Stimulated activated CD8-positive, alpha-beta memory T cell treated with anti-CD3 and anti-CD28 coated beads, Interleukin-4, amount 100 ng/mL, for 1 hour (primary cell): ENCODE data around the gene BEAN1.

ENCODE experiments used
- DNase-seq, 2 donors: peaks; one replicate each; pipeline ENCODE4 v3.0.0-alpha.2; 2020; ENCODE audit warnings: low read depth in 2 of 2, low spot score in 1 of 2

BEAN1 gene

DNA sequence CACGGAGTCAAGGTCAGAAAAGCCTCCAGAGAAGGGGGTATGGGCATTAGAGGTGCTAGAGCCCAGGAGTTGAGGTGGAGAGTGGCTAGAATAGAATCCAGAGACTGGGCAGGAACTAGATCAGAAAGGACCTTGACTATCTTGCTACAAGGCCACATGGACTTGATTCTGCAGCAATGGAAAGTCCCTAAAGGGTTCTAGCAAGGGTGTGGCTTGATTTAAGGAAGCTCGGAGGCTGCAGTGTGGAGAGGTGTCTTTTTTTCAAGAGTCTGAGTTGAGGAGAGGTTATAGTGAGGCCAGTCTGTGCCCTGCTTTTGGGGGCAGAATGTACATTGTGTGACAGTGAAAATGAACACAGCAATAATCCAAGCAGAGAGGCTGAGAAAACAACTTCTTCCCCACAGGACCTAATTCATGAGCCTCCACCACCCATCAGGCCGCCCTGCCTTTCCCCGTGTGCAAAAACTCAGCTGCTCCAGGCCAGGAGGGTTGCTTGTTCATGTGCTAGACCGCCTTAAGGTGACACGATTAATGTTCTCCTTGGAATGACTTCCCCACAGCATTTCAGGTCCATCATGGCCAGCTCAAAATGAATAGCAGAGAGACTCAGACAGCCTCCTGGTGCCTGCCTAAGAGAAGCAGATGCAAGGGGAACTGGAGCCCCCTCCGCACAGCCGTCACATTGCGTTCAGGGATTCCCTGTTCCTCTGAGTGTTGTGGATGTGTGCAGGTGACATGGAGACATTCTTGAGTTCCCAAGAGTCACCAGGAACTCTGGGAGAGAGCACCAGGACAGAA lies 8.7 kb upstream of the BEAN1 start:
- no peak for DNase-seq

- DNase-seq = no peak
Measured at GRCh38 chr16:66419527-66419926, 7.6 kb upstream of the BEAN1 start.

DNA sequence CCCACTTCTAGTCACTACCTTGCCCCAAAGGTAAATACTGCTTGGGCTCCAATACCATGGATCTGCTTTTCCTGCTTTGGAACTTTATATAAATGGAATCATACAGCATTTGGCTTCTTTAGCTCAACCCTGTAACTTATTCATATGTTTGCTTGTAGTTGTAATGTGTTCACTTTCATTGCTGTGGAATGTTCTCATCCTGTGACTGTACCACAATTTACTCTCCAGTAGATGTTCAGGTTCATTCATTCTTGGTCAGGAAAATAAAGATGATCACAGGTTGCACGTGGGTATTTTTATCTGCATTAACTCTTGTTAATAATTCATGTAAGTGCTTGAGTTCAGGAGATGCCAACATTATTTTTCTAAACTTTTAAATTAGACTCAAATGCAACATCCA lies 6.7 kb upstream of the BEAN1 start:
- no peak for DNase-seq

DNA sequence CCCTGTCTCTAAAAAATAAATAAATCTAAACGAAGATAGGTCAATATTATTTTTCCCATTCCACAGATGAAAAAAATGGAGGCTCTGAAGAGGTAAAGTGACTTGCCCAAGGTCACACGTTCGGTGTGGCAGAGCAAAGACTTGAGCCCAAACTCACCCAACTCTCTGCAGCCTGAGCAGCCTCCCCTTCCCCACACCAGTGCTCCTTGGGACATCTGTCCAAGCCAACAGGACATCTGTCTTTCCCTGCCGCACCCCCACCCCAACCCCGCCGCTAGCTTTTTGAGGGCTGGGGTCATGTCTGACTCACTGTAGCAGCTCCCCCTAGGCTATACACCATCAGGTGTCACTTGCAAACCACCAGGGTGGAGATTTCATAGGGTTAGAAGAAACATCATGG lies 5.2 kb upstream of the BEAN1 start:
- no peak for DNase-seq

DNA sequence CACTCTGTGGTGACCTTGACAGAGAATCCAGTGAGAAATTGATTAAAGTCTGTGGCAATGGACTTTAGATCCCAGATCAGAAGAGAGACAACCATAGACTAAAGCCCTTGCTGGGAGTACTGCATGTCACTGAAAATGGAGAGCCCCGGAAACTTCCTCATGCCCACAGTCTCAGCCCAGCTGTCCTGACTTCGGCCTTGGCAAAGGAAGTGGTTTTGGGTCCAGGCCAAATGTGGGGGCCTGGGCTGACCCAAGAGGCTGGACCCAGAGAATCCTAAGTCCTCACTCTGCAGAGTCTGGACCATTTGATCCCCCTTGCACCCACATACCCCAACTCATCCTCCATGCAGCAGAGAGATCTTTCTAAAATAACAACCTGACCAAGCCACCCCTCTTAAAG lies 4.7 kb upstream of the BEAN1 start:
- no peak for DNase-seq

- DNase-seq = no peak
Measured at GRCh38 chr16:66423177-66423576, 3.9 kb upstream of the BEAN1 start.

GRCh38 chr16:66425651-66426050 lies 1.4 kb upstream of the BEAN1 start:
- DNase-seq = no peak

- no peak for DNase-seq
Measured at GRCh38 chr16:66426112-66427035, 721 bp upstream of the BEAN1 start.

DNA sequence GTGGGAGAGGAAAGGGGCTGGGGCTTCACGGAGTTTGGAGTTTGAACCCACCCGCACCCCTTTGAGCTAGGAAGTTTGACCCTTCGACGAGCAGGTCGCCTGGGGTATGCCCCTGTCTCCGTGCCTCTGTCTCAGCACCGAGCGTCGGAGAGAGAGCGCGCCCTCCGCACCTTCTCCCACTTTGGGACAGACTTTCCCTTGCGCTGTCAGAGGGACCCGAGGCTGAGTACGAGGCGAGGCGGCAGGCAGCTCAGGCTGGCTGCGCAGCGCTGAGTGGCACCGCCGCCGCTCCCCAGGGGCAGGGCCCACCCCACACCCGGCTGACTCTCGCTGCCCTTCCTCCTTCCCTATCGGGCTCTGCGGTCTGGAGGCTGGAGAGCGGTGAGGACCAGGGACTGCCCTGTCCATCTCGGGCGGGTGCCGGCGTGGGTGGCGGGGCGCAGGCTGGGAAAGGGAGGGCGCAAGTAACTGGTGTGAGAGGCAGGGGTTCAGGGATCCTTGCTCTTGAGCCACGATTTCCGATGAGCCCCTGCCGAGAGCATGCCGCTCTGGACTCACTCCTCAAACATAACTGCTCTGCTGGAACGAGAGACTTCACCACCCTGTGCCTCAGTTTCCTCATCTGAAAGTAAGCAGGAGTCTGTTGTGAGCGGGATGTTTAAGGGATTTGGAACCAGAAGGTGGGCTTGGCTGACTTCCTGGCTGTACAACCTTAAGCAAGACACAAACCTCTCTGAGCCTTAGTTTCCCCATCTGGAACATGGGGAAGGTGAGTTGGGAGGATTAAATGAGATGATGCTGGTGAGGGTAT lies 981 bp downstream of the BEAN1 start:
- DNase-seq = no peak

- no peak for DNase-seq
Measured at GRCh38 chr16:66428682-66429251, 1.7 kb downstream of the BEAN1 start.

GRCh38 chr16:66429290-66429962 lies 2.3 kb downstream of the BEAN1 start:
- no peak for DNase-seq

- DNase-seq = no peak
Measured at GRCh38 chr16:66430214-66430613, 3.1 kb downstream of the BEAN1 start.

- DNase-seq = no peak
Measured at GRCh38 chr16:66431760-66432159, 4.7 kb downstream of the BEAN1 start.

- no peak for DNase-seq
Measured at GRCh38 chr16:66432429-66432828, 5.3 kb downstream of the BEAN1 start.

GRCh38 chr16:66434619-66435430 lies 7.7 kb downstream of the BEAN1 start:
- no peak for DNase-seq

DNA sequence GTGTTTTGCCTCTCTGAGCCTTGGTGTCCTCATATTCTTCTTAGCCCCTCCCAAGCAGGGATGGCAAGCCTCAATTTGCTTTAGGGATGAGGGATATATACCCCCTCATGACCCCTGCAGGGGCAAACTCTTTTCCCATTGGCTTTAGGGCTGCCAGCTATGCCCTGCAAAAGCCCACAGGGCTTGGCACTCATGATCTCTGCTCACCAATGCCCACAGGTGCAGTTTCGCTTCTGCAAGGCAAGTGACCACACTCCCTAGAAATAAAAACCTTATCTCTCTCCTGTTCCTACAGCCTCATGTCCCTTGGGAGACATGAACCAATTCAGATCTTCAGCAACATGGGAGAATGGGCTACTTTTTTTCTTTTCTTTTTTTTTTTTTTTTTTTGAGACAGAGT lies 8.8 kb downstream of the BEAN1 start:
- DNase-seq = no peak

DNA sequence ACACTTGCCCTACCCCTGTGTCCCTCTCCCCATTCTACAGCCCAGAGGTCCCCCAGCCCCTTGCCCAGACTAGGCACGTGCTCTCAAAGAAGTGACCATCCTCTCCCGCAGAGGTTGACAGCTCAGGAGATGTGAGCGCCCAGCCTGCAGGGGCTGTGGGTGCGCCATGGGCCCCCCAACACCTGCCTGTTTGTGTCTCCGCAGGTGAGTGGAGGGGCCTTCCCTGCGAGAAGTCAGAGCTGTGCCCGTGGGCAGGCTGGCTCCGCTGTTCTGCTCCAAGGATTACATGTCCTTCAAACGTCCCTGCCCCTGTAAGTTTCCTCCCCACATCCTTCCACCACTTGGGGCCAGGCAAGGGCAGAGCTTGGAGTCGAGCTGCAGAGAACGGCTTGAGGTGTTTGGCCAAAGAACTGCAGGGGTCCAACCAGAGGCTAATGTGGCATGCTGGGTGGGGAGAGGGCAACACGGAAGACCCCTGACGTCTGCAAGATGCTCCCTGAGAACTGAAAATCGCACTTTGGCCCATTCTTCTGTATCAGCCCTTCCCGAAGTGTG lies 10.4 kb downstream of the BEAN1 start:
- no peak for DNase-seq

- no peak for DNase-seq
Measured at GRCh38 chr16:66438536-66438935, 11.4 kb downstream of the BEAN1 start.

GRCh38 chr16:66439051-66439730 lies 12.1 kb downstream of the BEAN1 start:
- DNase-seq = no peak
